GM18508 (cell line): ENCODE data around the gene KPTN.

Source experiments
- ATAC-seq: cut with Tn5 transposase; IDR thresholded peaks from one replicate; pipeline ENCODE4 v1.9.1; 2021; ENCODE audit warnings: moderate number of reproducible peaks; ENCODE audit not compliant: insufficient read depth, unreplicated experiment

The KPTN gene

DNA sequence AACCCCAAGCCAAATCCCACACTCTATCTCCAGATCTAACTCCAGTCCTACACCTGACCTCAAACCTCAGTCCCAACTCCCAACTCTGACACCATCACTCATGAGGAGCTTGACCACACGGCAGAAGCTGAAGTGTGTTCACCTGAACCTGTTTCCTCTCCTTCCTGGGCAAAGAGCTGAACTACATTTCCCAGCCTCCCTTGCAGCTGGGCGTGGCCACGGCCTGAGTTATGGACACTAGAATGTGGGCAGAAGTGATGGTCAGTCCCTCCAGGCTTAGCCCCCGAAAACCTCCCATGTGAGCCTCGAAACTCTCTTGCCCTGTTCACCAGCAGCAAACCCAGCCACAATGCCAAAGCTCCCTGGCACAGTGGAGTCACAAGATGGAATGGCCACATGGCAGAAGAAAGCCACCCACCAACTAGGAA lies 45.2 kb downstream of the KPTN start:
- ATAC-seq: no peak

DNA sequence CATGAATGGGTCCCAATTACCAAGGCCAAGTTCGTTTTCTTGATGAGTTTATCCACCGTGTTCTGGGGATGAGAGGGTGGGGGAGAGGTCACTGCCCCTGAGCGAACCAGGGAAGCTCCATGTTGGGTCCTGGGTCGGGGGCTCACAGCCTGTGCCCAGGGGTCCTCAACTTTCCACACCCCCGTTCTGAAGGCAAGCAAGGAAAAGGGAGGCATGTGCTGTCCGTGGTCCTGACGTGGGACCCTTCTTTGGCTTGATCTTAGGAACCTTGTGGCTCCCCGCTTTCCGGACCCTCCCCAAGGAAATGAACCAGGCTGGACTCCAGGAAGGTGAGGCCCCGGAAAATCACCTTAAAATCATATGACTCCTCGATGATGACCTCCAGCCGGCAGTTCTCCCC lies 46.5 kb downstream of the KPTN start:
- no peak for ATAC-seq

DNA sequence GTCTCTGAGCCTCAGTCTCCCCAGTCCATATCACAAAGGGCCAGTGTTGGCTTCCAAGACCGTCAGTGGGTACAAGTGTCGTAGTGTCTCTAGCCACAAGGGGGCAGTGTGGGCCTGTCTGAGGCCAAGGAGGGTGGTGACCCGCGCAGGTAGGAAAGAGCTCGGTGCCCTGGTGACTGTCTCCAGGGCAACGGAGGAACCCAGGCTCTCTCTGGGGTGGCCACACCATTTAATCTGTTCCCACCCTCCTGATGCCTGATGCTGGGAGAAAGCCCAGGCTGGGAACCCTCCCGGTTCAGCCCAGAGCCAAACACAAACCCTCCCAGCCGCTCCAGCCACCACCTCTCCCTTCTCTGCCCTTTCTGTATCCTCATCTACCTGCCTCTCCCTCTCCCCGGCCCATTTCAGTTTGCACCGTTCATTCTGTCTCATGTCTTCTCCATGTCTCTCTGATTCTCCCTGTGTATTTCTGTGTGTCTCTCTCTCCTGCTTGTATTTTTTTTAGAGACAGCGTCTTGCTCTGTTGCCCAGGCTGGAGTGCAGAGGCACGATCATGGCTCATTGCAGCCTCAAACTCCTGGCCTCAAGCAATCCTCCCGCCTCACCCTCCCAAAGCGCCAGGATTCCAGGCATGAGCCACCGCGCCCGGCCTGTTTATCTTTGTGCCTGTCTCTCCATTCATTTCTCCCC lies 47.2 kb downstream of the KPTN start:
- ATAC-seq: no peak

DNA sequence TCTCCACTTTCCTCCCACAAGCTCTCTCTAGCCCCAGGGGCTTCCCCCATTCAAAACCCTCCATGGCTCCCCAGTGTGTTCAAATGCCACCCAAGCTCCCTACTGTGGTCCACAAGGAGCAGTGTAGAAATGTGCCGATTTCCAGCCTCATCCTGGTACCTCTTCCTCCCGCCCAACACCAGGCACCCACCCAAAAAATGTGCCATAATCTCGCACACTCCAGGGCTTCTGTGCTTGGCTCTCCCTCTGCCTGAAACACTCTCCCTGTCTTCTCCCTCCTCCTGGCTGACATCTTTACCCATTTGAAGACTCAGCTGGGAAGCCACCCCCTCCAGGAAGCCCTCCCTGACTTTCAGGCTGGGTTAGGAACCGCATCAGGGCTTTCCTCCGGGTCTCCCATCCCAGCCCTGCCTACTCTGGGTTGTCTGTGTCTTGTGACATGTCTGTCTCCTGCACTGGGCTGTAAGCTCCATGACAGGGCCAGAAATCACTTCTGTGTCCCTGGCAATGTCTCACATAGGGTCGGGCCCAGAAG lies 48.1 kb downstream of the KPTN start:
- no peak for ATAC-seq

DNA sequence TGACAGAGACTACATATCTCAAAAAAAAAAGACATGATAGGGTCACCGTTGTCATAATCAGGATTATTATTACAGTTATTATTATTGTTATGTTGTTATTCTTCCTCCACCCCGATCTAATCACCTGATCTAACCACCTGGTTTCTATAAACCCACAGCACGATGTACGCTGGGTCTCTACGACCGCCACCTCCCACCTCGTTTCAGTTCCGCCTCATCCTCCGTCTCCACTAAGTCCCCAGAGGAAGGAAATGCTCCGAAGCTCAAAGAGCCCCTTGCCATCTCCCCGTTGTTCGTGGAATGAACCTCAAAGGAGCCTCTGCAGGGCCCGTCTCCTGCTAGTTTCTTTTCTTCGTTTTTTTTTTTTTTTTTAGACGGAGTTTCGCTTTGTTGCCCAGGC lies 48.8 kb downstream of the KPTN start:
- no peak for ATAC-seq

DNA sequence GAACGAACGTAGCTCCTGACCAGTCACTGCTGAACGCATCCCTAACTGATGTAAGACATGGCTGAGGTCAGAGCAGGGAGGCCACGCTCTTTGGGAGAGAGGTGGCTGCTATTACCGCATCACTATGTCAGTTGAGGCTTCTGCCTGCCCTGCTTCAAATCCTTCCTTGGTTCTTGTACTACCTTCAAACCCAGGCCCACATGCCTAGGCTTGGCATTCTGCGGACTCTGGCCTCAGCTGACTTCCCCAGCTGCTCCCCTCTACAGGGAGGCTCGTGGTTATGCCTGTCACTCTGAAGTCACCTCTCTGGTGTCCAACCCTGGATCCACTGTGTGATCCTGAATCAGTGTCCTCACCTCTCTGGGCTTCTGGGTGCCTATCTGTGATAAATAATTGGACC lies 49.9 kb downstream of the KPTN start:
- no peak for ATAC-seq

DNA sequence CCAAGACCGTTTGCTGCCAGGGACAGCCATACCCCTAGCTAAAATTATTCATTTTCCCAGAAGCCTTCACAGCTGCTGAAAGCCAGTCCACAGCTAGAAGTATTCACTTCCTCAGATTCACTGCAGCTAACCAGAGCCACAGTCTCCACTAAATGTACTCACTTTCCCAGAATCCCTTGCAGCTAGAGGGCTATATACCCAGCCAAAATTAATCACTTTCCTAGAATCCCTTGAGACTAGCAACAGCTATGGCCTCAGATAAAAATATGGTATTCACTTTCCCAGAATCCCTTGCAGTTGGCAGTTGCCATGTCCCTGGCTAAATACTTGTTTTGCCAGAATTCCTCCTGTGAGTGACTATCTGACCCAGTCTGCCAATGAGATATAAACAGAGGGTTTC lies 50.9 kb downstream of the KPTN start:
- ATAC-seq: no peak

DNA sequence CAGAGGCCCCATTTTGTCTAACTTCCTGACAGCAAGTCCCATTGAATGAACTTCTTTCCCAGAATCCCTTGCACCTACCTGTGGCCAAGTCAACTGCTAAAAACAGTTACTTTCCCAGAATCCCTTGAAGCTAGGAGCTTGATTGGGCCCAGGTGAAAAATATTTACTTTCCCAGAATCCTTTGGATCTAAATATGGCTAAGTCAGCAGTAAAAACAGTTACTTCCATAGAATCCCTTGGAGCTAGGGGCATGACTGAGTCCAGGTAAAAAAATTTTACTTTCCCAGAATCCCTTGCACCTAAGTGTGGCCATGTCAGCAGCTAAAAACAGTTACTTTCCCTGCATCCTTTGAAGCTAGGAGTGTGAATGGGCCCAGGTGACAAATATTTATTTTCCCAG lies 51.5 kb downstream of the KPTN start:
- no peak for ATAC-seq

DNA sequence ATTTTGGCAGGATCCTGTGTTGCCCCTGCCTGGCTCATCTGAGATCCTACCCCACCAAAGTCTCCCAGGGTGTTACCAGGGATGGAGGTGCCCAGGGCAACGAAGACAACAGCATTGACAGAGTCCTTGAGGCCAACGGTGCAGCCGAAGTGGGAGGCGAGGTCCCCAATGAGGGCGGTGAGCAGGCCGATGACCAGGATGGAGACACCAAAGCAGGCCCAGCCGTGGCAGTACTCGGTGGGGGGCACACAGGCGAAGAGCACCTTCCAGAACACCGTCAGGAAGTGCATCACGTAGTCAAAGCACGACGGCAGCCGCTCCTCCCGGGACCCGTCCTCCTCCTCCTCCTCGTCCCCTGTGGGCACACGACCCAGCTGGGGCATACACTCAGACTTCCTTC lies 51.9 kb downstream of the KPTN start:
- no peak for ATAC-seq

DNA sequence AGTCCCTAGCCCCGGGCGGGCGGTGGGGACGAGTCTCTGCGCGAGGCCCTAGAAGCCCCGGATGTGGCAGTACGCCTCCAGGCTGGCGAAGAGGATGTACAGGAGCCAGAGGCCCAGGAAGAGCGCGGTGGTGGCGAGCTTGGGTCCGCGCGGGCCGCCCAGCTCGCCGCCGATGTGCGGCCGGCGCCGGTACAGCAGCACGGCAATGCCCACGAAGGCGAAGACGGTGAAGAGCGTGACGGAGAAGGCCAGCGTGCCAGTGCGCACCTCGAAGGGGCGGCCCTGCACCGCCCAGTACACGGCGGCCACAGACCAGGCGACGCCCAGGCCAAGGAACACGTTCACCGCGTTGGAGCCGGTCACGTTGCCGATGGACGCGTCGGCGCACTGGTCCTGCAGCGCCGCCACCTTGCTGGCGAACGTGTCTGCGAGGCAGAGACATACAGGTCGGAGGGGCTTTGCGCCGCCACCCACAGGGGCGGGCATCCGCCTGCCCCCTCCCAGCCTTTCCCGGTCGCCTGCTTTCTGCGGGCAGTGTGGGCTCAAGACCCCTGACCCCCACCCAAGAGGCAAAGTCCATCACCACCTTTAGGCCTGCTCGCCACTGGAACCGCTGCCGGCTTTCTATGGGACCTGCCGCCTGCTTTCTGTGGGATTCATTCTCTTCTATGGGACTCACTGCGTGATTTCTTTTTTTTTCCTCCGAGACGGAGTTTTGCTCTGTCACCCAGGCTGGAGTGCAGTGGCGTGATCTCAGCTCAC lies 53.8 kb downstream of the KPTN start:
- no peak for ATAC-seq

DNA sequence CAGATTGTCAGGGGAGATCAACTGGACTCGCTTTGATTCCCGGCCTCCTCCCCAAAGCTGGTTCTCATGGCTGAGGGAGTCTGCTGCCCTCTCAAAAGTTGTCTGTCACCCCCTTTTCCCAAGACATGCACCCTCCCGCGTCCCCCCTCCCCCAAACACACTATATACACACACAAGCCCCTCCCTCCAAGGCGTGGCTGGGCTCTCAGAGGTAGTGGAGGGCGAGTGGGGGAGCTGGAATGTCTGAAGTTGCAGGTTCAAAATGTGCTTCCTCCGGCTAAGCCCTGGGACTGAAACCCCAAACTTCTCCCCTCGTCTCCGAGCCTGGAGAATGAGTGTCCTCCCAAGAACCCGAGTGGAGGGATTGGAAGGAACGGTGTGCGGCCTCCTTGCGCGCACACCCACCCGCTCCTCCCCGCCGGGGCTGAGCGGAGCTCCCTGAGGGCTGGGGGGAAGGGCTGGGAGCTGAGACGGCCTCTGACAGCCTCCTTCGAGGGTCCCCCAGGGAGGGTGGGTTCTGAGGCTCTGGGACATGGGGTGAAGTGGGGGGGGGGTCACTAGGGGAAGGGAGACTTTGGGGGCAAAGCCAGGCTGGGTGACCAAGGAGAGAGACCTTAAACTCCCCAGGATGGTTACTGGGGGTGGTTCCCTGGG lies 54.8 kb downstream of the KPTN start:
- no peak for ATAC-seq

DNA sequence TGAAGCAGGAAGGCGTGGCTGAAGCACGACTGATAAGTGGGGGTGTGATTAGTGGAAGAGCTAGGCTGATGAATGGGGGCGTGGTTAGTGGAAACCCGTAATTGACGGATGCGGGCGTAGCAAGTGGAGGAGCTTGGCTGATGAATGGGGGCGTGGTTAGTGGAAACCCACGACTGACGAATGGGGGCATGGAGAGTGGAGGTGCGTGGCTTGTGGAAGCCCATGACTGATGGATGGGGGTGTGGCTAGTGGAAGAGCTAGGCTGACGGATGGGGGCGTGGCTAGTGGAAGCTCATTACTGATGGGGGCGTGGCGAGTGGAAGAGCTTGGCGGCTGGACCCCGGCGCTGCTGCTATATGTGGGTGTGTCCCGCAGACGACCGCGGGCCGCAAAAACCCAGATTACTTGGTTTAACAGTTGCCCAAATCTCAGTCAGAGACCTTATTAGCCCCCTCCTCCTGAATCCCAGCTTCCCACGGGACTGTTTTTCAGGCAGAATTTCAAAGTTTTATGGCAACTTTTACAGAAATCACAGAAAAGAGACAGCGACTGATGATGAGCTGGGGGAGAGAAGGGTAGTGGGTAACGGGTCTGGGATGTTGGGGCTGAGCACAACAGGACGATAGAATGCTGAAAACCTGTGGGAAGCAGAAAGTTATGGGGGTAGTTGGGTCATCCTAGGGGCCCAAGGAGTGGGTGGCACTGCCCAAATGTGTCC lies 55.7 kb downstream of the KPTN start:
- no peak for ATAC-seq

DNA sequence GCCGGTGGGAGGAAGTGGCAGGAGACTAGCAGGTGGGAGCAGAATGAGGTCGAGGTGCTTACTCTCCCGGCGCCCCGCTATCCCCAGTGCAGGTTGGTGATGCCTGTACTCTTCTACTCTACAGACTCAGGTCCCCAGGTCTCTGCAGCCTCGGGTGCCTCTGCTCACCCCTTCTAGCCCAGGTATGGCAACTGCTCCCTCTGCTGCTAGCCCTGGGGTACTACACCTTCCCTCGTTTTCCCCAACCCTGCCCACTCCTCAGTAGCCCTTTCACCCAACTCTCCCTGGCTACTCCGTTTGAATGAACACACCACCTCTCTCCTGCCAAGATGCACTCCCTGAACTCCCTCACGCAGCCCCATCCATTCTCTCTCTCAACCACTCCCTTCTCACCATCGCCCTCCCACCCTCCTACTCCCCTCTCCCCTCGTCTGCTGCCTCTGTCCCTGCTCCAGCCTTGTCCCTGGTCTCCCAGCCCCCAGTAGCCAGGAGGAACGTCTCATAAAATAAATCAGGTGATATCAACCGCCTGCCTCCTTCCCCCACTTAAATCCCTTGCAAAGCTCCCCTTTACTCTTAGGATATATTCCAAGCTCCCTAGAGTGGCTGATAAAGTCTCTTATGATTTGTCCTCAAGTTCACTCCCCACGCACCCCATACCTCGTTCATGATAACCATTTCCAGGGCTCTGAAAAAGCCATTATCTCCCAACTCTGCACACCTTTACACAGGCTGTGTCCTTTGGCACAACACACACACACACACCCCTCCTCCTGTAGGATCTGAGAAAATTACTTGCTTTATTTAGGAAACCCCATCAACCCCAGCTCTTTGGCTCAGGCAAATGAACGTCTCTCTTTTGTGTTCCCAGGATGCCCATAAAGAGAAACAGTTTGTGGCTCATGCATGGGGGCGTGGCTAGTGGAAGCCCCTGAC lies 56.5 kb downstream of the KPTN start:
- no peak for ATAC-seq
